GM23248 (cell line): ENCODE data around the gene CFC1B.
"Not testable (repeated sequence)": the region's sequence is repeated elsewhere in the genome, so short reads cannot be mapped to it uniquely, and the experiment has no call there.

Experiments used
- EZH2 ChIP-seq: fragments of 200-600 bp; sonication (generic); IDR thresholded peaks from 2 replicates; pipeline ENCODE4 v1.6.1; 2018; ENCODE audit warnings: antibody characterized with exemption, mild to moderate bottlenecking; ENCODE audit not compliant: insufficient read depth, poor library complexity, severe bottlenecking
- EZH2phosphoT487 ChIP-seq: fragments of 200-600 bp; sonication (generic); IDR thresholded peaks from 2 replicates; pipeline ENCODE4 v1.6.1; 2018; ENCODE audit warnings: antibody characterized with exemption, moderate library complexity, mild to moderate bottlenecking, low read depth; ENCODE audit not compliant: insufficient read depth

DNA sequence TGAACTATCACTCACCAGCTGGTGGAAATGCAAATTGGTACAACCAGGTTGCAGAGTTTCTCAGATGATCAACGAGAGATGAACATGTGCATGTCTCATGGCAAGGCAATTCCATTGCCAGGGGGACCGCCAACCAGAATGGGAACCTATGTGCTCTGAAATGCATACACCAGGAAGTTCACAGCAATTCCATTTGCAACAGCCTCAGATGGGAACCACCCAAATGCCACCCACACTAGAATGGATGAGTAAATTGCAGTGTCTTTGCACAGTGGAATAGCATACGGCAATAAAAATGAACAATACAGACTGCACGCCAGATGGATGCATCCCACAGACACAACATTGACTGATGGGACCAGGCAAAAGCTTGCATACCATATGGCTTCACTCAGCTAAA is 21.8 kb downstream of the CFC1B start:
- TF ChIP-seq EZH2, EZH2phosphoT487: not testable (repeated sequence)
